Panc1 (cell line): ENCODE results near the gene ERC2.

ENCODE experiments used
- CTCF ChIP-seq: fragments of 450-650 bp; IDR thresholded peaks from 2 replicates; pipeline ENCODE4 v1.5.1; 2017; ENCODE audit warnings: mild to moderate bottlenecking
- POLR2AphosphoS5 ChIP-seq: IDR thresholded peaks from 2 replicates; pipeline ENCODE4 v1.6.1; 2012; ENCODE audit warnings: mild to moderate bottlenecking, low read depth, low read length, moderate library complexity

GRCh38 chr3:55521064-55521737 lies 947.1 kb downstream of the ERC2 start:
- TF ChIP-seq CTCF: no peak
- TF ChIP-seq POLR2AphosphoS5: no peak
